ENCODE measurements around the gene SRP14. TPM values are rescaled to one million over a fixed set of nuclear protein-coding genes. Genes with fewer than 3 reads are reported as not detected.

The SRP14 gene
- total RNA-seq, 2 experiments from 2014 or later = 120 to 126 TPM

DNA sequence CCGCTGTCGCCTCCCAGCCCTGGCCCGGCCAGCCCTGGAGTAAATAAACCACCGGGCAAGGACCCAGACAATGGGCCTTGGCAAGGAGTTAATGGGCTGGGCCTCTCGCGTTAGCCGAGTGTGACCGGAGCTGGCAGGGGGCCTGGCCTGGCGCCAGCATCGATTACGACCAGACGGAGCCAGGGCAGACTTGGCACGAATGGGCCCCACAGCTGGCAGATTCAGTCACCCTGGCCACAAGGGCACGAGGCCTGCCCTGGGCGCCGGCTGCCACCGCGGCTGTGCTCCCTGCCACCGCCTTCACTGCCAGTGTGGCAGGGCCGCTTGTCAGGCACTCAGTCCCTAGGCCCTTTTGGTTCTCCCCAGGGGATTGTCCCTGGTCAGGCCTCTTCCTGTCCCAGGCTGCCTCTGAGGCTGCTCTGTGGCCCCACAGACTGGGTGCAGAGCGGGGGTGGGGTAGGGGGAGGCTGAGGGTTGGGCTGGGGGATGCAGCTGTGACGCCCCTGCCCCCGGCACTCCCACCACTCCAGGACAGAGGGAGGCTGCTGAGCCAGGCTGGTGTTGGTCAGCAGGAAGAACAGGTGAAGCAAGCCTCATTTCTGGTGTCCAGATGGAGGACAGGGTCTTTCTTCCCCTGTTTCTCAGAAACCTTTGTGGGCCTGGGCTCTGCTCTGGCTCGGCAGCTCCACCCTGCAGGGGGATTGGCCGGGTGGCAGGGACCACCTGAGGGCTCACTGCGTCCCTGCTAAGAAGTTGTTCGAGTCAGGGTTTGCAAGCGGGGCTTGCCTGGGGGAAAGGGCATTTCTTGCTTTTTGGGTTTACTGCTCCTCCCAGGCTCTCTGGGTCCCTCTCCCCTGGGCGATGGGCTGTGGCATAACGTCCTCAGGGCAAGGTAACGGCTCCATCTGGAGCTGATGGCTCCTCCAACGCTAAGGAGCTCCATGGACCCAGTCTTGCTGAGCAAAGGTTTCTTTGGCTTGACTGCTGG is 30.5 kb upstream of the SRP14 start:
- Mint-ChIP-seq H3K36me3 (ENCODE audit: low read depth) (no peaks in the 10 kb centered on the region), H3K27me3 (no peaks in the 10 kb centered on the region), H3K4me3 (no peak overlapping the region), H3K27ac (no peak overlapping the region), H3K9me3 (no peaks in the 10 kb centered on the region), H3K4me1 (ENCODE audit: low read depth) (peaks cover 14% of the 10 kb centered on the region)
- no peak for ATAC-seq (ENCODE audit: poor library complexity)
- POLR2A ChIA-PET = interaction anchor here (1.5 kb wide), 1 partner anchor 29 kb away, joined by 3 read pairs; no protein-coding TSS in a partner anchor
- intact Hi-C loops (cut with DNase I, micrococcal nuclease) = no loop called here
- no peak overlapping the region for H3K4me3 ChIP-seq (ENCODE audit: low read length)
- H3K27me3 ChIP-seq (ENCODE audit: control insufficient read depth in 1 of 2, insufficient read depth in 2 of 2, low read length in 2 of 2) = peaks cover 0 to 3% of the 10 kb centered on the region in 2 experiments
- TF ChIP-seq, protein P1, sequence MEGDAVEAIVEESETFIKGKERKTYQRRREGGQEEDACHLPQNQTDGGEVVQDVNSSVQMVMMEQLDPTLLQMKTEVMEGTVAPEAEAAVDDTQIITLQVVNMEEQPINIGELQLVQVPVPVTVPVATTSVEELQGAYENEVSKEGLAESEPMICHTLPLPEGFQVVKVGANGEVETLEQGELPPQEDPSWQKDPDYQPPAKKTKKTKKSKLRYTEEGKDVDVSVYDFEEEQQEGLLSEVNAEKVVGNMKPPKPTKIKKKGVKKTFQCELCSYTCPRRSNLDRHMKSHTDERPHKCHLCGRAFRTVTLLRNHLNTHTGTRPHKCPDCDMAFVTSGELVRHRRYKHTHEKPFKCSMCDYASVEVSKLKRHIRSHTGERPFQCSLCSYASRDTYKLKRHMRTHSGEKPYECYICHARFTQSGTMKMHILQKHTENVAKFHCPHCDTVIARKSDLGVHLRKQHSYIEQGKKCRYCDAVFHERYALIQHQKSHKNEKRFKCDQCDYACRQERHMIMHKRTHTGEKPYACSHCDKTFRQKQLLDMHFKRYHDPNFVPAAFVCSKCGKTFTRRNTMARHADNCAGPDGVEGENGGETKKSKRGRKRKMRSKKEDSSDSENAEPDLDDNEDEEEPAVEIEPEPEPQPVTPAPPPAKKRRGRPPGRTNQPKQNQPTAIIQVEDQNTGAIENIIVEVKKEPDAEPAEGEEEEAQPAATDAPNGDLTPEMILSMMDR (IDR thresholded peaks at IDR 0.05) = no peak
- no peak overlapping the region for H3K27ac ChIP-seq (ENCODE audit: low read depth in 1 of 2, low read length in 2 of 2)
- H3K9me3 ChIP-seq (ENCODE audit: control insufficient read depth in 1 of 2, insufficient read depth in 1 of 2, low read length in 2 of 2) = no peaks in the 10 kb centered on the region
- CTCF ChIA-PET = interaction anchor here (1.3 kb wide), 1 partner anchor 36 kb away, joined by 3 read pairs; no protein-coding TSS in a partner anchor
- H3K4me1 ChIP-seq (ENCODE audit: insufficient read depth, low read length) = peaks cover 9% of the 10 kb centered on the region
- no peaks in the 10 kb centered on the region for H3K36me3 ChIP-seq (ENCODE audit: insufficient read depth, low read length)
- peak in 1 of 14 experiments; percentile 29 for DNase-seq

DNA sequence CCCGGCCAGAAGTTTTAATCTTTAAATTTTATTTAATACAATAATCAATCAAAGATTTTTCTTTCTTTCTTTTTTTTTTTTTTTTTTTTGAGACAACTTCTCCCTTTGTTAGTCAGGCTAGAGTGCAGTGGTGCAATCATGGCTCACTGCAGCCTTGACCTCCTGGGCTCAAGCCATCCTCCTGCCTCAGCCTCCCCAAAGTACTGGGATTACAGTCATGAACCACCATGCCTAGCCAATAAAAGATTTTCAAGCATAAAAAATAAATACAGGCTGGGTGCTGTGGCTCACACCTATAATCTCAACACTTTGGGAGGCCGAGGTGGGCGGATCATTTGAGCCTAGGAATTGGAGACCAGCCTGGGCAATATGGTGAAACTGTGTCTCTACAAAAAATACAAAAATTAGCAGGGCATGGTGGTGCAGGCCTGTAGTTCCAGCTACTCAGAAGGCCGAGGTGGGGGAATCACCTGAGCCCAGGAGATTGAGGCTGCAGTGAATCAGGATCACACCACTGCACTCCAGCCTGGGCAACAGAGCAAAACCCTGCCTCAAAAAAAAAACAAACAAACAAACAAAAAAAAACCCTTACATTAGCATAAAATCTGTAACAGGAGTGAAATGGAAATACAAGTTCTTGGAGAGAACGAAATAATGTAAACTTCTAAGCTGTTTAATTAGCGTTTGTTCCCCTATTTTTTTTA is 29.1 kb upstream of the SRP14 start:
- Mint-ChIP-seq H3K27me3 (no peaks in the 10 kb centered on the region), H3K4me1 (ENCODE audit: low read depth) (peaks cover 14% of the 10 kb centered on the region), H3K9me3 (no peaks in the 10 kb centered on the region), H3K36me3 (ENCODE audit: low read depth) (no peaks in the 10 kb centered on the region), H3K27ac (no peak overlapping the region), H3K4me3 (no peak overlapping the region)
- ChIA-PET CTCF (no interaction called here), POLR2A (no interaction called here)
- Histone ChIP-seq H3K4me1 (ENCODE audit: insufficient read depth, low read length) (peaks cover 9% of the 10 kb centered on the region), H3K4me3 (ENCODE audit: low read length) (no peak overlapping the region), H3K27ac (ENCODE audit: low read depth in 1 of 2, low read length in 2 of 2) (no peak overlapping the region), H3K36me3 (ENCODE audit: insufficient read depth, low read length) (no peaks in the 10 kb centered on the region), H3K27me3 (ENCODE audit: control insufficient read depth in 1 of 2, insufficient read depth in 2 of 2, low read length in 2 of 2) (peaks cover 0 to 3% of the 10 kb centered on the region in 2 experiments), H3K9me3 (ENCODE audit: control insufficient read depth in 1 of 2, insufficient read depth in 1 of 2, low read length in 2 of 2) (no peaks in the 10 kb centered on the region)
- no peak for DNase-seq
- intact Hi-C loops (cut with DNase I, micrococcal nuclease) = no loop called here
- no peak for ATAC-seq (ENCODE audit: poor library complexity)
- TF ChIP-seq, protein P1 (IDR thresholded peaks at IDR 0.05) = no peak

DNA sequence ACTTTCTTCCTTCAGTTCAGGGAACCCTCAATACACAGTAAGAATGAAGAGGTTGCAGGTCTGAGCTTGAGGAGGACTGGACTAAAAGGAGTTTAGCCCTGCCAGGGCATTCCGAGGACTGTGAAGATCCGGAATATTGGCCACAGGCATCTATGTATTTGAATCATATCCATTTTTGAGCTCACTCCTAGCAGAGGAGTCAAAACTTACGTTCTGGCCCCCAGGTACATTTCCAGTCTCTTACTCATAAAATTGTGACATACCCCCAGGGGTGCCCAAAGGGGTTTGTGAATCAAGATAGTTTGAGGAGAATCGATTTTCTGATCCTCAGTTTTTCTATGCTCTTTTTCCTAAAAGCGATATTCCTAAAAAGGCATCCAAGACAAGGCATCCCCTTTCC is 27.6 kb upstream of the SRP14 start:
- H3K4me1 ChIP-seq (ENCODE audit: insufficient read depth, low read length) = peaks cover 9% of the 10 kb centered on the region
- H3K9me3 ChIP-seq (ENCODE audit: control insufficient read depth in 1 of 2, insufficient read depth in 1 of 2, low read length in 2 of 2) = no peaks in the 10 kb centered on the region
- intact Hi-C loops (cut with DNase I, micrococcal nuclease) = no loop called here
- Mint-ChIP-seq H3K27ac (no peak overlapping the region), H3K9me3 (no peaks in the 10 kb centered on the region), H3K27me3 (no peaks in the 10 kb centered on the region), H3K36me3 (ENCODE audit: low read depth) (no peaks in the 10 kb centered on the region), H3K4me3 (no peak overlapping the region), H3K4me1 (ENCODE audit: low read depth) (peaks cover 14% of the 10 kb centered on the region)
- TF ChIP-seq, protein P1 (IDR thresholded peaks at IDR 0.05) = no peak
- H3K27me3 ChIP-seq (ENCODE audit: control insufficient read depth in 1 of 2, insufficient read depth in 2 of 2, low read length in 2 of 2) = no peaks in the 10 kb centered on the region
- no peak overlapping the region for H3K27ac ChIP-seq (ENCODE audit: low read depth in 1 of 2, low read length in 2 of 2)
- ATAC-seq (ENCODE audit: poor library complexity) (no peak), DNase-seq (no peak)
- no peak overlapping the region for H3K4me3 ChIP-seq (ENCODE audit: low read length)
- ChIA-PET CTCF (interaction anchor here (1.0 to 1.2 kb wide), 2 partner anchors 38 to 40 kb away, joined by 3 to 4 read pairs; no protein-coding TSS in a partner anchor), POLR2A (no interaction called here)
- H3K36me3 ChIP-seq (ENCODE audit: insufficient read depth, low read length) = no peaks in the 10 kb centered on the region

Data from CD4-positive, alpha-beta T cell (primary cell).